SJSA1 (cell line): Measurements from ENCODE around the gene NRG3. TPM values are rescaled to one million over a fixed set of nuclear protein-coding genes. Genes with fewer than 3 reads are reported as not detected.

Experiments used
- DNase-seq, 2 experiments: peaks; one replicate each; pipeline ENCODE4 v3.0.0-alpha.2; 2015 to 2020; ENCODE audit warnings: low spot score in 2 of 2, low read depth in 1 of 2
- H3K27ac ChIP-seq: fragments of 250-450 bp; sonication (Bioruptor Pico); 2 replicates; pipeline ENCODE4 v1.5.1; 2020; ENCODE audit warnings: mild to moderate bottlenecking, moderate library complexity
- H3K27me3 ChIP-seq: fragments of 250-450 bp; sonication (Bioruptor Pico); replicated peaks from 2 replicates; pipeline ENCODE4 v1.5.1; 2020; ENCODE audit warnings: mild to moderate bottlenecking, moderate library complexity
- H3K36me3 ChIP-seq: fragments of 250-450 bp; sonication (Bioruptor Pico); 2 replicates; pipeline ENCODE4 v1.5.1; 2020; ENCODE audit warnings: mild to moderate bottlenecking
- H3K4me1 ChIP-seq: fragments of 250-450 bp; sonication (Bioruptor Pico); replicated peaks from 2 replicates; pipeline ENCODE4 v1.6.1; 2021; ENCODE audit warnings: mild to moderate bottlenecking
- H3K4me3 ChIP-seq: fragments of 250-450 bp; sonication (Bioruptor Pico); 2 replicates; pipeline ENCODE4 v1.5.1; 2020; ENCODE audit warnings: mild to moderate bottlenecking
- H3K9me3 ChIP-seq: fragments of 250-450 bp; sonication (Bioruptor Pico); replicated peaks from 2 replicates; pipeline ENCODE4 v1.5.1; 2020; ENCODE audit warnings: mild to moderate bottlenecking
- total RNA-seq: library from RNA; depleted of rRNA; stranded (reverse); fragments of >200 nt; shearing (Covaris generic); gene quantifications from 2 replicates; pipeline ENCODE4 v1.2.3, GENCODE V29; 2014

The NRG3 gene
- total RNA-seq, 1 experiment from 2014 or later, result not detected

DNA sequence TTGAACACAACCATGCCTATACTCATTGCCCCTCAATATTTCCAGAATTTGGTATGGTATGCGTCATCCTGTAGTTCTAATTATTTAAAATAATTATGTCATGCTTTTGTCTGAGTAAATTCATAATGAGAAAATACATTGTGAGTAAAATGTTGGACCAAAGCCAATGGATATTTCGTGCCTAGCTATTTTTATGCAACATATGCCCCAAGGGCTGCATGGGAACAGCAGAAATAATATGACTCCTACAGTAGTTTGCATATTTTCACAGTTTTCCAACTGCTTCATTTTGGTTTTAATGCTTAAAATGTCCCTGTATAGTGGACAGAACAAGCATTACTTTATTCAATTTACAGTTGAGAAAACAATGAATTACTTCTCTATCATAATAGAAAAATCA is 1148.7 kb downstream of the NRG3 start:
- no peaks in the 10 kb centered on the region for H3K9me3 ChIP-seq
- no peak for DNase-seq
- H3K4me1 ChIP-seq, result no peaks in the 10 kb centered on the region
- H3K27ac ChIP-seq, result no peak overlapping the region
- H3K36me3 ChIP-seq, result no peaks in the 10 kb centered on the region
- no peaks in the 10 kb centered on the region for H3K27me3 ChIP-seq
- H3K4me3 ChIP-seq, result no peak overlapping the region
